HG02588 (cell line): ENCODE data around the gene MYPOP.
"Not testable (repeated sequence)": the region's sequence is repeated elsewhere in the genome, so short reads cannot be mapped to it uniquely, and the experiment has no call there.

ENCODE experiments used
- ATAC-seq: cut with Tn5 transposase; IDR thresholded peaks from one replicate; pipeline ENCODE4 v1.9.1; 2021; ENCODE audit warnings: mild to moderate bottlenecking, moderate library complexity; ENCODE audit not compliant: unreplicated experiment

The MYPOP gene

DNA sequence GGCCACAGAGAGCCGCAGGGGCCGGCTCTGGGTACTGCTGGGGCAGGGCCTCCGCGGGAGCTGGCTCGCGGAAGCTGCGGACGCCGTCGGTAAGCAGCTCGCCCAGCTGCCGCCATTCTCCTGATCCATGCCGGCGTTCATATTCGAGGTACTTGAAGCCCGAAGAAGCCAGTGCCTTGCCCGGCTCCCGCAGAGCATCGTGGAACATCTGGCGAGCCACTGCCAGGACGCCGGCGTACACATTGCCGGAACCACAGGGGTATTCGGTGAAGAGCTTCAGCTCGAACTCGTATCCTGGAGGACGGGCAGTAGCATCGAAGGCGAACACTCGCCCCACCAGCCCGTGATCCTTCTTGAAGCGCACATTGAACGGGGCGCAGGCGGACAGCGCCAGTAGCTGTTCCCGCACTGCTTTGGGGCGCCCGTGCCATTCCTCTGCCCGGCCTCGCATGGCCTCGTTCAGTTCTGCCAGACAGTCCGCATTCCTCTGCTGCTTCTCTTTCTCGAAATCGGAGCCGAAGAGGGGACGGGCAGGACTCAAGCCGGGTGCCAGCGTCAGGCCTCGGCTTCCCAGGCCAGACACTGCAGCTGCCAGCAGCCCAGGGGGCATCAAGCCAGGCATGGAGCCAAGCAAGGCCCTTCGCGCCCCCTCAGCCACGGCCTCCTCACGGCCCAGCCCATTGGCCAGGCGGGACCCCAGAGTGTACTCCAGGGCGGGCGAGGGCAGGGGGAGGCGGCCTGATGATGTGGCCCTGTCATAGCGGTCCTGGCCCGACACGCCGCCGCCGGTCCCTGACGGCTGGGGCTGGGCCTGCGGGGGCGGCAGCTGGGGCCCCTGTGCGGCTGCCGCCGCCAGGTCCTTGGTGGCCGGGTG is 17.5 kb downstream of the MYPOP start:
- peak; percentile 6 for ATAC-seq

DNA sequence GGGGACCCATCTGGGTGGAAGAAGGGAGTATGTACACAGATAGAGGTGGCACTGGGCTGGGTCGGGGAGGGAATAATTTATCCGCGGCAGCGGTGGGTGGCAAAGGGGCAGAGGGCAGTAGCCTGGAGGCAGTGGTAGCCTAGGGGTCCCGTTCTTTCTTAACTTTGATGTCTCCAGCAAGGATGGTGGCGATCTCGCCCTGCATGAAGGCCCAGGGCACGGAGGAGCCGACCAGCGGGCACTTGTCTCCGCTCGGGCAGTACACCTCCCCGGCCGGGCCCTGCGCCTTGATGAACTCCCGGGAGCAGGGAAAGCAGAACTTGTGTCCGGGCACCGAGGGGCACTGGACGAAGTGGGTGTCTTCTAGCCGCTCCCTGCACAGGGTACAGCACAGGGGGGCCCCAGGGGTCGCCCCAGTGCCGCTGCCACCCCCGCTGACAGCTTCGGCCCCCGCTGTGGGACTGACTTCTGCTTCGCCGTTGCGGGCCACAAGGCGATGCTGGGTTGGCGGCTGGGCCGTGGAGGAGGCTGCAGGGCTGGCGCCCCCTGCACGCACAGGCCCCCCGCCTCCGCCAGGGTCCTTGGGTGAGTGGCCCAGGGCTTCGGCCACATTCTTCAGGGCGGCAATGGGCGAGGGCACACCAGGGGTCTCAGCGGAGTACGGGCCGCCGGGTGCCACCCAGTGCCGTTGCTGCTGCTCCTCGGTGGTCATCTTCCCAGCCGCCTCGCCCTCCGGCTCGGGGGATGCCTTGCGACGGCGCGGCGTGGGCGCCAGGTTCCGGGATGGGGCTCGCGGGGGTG is 18.3 kb downstream of the MYPOP start:
- ATAC-seq = no peak

DNA sequence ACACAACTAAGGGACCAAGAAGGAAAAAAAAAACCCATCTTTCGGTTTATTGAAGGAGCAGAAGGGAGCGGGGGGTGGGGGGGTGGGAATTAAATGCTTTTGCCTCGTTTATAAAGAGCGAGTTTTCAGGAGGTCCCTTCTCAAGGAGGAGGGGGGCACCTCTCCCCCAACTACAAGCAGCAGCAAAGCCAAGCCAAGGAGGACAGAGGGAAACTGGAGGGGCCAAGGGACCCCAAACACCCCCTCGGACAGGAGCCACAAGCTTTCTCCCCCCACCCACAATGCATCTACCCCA is 18.9 kb downstream of the MYPOP start:
- no peak for ATAC-seq

DNA sequence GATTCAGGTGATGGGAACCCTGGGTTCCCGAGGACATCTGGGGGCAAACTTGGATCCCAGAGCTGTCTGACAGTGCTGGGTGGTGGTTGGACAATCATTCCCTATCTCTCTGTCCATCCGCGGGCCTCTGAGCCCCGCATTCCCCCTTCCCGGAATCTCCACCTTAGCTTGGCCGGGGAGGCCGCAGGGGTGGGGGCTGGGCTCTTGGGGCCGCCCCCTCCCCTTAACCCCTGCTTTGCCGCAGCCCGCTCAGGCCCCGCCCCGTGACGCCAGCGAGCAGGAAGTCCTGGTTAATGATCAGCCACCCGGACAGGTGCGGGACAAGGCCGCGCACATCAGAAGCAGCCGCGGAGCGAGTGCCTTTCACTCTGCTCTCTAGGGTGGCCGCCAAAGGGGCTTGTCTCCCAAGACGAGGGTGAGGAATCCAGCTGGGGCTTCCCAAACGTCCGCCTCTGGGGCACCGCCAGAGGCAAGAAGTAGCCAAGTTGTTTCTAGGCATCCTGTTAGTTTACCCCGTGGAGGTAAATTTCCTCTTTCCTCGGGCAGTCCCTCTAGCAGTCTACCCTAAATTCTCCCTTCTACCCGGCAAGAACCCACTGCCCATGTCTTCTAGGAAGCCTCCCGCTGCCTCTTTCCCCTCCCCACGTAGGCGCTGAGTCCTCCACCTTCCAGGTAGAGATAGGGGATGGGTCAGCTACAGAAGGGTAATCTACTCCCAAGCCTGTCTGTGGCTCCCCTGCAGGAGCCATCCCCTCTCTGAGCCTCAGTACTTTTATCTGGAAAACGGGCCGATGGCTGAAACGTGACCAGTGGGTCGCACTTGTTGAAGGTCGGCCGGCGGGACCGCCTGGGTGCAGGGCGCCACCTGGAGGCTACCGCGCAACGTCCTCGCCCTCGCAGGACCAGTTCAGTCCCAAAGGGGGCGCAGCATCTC is 19.5 kb downstream of the MYPOP start:
- ATAC-seq = no peak

DNA sequence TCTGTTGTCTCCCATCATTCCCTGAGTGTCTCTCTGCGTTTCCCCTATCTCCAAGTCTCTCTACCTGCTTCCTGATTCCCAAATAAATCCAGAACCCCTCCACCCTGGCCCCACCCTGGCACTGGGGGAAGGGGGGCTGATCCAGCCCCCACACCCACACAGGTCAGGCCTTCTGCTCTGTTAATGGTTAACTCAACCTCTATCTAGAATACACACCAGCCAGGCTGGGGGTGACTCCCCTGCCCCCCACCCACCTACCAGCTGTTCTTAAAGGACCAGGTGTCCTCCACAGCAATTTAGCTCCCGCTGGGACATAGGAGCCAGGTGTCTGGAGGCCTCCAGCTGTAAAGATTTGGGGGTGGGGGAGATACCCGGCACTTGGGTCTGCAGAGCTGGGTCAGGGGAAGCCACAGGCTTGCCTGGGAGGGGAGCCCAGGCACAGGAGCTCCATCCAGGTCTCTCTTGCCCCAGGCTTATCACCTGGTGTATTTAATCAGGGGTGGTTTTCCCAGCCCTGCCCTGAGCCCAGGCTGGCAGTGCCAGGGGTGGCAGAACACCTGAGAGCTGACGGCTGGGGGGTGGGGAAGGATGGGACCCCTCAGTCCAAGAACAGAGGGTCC is 20.4 kb downstream of the MYPOP start:
- no peak for ATAC-seq

DNA sequence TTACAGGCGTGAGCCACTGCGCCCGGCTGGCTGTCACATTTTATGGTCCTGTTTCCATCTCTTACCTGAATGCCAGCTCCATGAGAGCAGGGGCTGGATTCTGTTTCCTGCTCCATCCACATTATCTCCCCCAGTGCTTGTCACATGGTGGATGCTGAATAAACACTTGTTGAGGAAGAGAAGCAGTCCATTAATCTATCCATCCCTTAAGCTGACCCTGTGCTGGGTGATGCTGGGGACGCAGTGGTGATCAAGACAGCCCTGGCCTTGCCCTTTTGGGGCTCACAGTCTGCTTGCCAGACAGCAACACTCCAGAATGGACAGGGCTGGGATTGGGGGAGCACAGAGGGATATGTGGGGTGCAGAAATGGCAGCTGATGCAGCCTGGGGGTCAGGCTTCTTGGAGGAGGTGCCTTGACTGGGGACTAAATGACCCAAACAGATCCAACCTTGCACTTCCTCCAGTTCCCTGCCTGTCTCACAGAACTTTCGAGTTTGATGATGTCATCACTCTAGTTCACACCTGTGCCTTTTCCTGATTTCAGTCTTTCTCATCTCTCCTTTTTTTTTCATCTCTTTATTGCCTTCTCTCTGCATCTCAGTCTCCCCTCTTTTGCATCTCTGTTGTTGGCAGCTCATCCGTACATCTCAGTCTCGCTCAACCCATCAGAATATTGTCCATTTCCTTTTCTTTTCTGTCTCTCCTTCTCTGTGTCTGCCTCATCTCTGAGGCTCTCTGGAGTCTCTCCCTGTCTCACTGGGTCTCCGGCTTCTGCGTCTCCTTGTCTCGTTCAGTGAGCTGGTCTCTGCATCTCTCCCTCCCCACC is 21.1 kb downstream of the MYPOP start:
- ATAC-seq = no peak

DNA sequence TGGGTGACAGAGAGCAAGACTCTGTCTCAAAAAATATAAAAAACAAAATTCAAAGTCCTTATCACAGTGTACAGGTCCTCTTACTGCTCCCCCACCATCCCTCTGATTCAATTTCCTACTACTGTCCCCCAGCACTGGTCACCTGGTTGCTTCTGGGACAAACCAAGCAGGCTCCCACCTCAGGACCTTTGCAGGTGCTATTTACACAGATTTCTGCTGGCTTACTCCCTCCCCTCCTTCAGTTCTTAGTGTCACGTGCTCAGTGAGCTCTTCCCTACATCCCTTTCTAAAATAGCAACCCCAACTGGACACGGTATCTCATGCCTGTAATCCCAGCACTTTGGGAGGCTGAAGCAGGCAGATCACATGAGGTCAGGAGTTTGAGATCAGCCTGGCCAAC is 22.4 kb downstream of the MYPOP start:
- ATAC-seq = no peak

DNA sequence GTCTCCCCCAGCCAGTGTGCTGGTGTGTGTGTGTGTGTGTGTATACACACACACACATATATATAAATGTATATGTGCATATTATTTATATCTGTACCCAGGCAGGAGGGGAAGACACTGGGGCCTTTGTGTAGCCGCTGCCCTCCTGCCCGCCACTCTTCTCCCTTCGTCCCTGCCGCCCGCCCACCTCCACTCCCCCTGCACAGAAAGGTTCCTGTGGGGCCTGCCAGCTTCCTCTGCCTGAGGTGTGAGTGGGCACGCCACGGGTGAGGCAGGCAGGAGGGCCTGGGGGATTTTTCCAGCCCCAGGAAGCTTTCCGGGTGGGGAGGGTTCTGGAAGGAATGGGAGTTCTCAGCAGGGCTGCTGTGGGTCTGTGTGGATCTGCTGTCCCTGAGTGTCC is 23.4 kb downstream of the MYPOP start:
- ATAC-seq = no peak

DNA sequence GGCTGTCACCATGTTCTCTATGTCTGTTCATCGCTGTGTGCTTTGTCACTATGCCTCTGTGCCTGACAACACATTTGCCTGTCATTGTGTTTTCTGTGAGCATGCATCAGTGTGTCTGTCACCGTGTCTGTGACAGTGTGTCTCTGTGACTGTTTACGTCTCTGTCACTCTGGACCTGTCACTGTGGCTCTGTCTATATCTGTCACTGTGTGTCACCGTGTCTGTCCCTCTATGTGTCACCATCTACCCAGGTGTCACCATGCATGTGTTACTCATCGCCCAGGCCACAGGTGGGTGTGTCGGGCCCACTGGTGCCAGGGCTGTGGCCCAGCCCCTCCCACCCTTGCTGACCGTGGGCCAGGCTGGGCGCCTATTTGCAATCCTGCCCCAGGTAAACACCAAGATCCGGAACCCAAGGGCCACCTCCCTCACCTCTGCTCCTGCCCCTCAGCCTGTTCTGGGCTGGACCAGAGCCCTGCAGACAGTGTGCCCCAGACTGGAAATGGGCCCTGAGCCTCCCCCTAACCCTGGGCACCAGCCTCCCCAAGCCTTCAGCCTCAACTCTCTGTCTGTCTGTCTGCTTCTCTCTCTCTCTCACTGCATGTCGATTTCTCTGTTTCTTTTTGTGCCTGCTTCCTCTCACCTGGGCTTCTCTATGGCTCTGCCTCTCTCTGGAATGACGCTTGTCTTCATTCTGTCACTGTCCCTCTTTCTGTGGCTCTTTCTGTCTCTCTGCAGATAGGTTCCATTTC is 24.2 kb downstream of the MYPOP start:
- no peak for ATAC-seq

DNA sequence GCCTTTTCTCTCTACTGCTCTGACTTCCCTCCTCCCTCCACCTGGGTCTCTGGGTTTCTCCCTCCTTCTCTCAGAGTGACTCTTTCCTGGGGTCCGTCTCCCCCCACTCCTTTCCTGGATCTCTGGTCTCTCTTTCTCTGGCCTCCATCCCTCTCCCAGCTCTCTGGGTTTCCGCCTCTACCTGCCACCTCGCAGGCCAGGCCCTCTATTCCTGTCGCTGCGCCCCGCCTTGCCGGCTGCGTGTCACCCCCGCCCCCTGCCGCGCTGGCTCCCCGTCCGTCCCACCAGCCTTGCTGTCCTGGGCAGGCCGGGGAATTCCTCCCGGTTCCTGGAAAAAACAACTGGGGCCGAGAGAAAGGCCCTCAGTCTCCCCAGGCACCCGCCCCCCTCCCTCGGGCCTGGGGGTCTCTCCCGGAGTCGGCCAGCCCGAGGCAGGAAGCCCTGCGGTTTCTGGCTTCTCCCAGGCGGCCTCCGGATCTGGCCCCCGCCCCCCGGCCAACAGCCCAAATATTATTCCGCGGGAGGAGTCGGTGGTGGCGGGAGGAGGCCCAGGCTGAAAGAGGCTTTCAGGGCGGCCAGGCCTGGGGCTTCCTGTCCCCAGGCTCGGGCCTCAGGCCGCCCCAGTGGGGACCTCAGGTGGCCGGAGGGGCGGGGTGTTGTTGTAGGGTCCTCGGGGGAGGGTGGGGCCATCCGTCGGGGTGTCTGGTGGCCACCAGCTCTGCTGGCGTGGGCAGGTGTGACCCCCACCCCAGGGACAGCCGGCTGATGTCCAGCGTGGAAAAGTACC is 25.8 kb downstream of the MYPOP start:
- no peak for ATAC-seq

DNA sequence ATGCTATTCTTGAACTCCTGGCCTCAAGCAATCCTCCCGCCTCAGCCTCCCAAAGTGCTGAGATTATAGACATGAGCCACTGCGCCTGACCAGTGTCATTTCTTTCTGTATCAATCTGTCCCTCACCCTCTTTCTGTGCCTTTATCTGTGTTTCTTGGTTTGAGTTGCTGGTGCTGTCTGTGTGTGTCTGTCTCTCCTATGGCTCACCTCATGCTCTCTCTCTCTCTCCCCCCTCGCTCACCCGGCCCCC is 26.3 kb downstream of the MYPOP start:
- no peak for ATAC-seq

DNA sequence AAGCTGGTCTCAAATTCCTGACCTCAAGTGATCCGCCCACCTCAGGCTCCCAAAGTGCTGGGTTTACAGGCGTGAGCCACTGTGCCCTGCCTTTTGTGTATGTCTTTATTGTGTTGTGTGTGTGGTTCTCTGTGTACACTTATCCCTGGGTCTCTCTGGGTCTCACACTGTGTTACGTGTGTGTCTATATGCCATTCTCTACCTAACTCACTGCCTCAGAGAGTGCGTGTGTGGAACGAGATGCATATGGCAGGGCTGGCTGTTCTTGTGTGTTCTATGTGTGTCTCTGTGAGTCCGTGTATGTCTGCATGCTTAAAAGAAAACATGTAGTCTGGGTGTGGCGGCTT is 27.8 kb downstream of the MYPOP start:
- no peak for ATAC-seq

DNA sequence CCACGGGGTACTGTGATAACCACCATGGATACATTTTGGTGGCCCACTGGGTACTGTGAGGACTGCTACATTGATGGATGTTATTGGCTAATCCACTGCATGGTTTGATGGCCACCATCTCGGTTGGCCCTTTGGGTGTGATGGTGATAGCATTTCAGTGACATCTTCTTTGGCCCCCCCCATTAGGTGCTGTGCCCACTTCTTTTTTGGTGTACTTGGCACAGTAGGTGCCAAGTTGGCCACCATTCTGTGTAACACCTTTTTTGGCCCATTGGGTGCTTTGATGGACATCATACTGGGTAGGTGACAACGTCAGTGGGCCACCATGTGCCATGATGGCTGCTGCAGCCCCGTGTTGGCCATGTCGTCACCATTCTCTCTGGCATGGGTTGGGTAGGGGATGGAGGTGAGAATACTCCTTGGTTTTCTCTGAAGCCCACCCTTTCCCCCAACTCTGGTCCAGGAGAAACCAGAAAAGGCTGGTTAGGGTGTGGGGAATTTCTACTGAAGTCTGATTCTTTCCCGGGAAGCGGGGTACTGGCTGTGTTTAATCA is 29.1 kb downstream of the MYPOP start:
- ATAC-seq = no peak

DNA sequence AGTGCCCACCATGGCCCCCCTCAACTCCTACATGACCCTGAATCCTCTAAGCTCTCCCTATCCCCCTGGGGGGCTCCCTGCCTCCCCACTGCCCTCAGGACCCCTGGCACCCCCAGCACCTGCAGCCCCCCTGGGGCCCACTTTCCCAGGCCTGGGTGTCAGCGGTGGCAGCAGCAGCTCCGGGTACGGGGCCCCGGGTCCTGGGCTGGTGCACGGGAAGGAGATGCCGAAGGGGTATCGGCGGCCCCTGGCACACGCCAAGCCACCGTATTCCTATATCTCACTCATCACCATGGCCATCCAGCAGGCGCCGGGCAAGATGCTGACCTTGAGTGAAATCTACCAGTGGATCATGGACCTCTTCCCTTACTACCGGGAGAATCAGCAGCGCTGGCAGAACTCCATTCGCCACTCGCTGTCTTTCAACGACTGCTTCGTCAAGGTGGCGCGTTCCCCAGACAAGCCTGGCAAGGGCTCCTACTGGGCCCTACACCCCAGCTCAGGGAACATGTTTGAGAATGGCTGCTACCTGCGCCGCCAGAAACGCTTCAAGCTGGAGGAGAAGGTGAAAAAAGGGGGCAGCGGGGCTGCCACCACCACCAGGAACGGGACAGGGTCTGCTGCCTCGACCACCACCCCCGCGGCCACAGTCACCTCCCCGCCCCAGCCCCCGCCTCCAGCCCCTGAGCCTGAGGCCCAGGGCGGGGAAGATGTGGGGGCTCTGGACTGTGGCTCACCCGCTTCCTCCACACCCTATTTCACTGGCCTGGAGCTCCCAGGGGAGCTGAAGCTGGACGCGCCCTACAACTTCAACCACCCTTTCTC is 30.1 kb downstream of the MYPOP start:
- no peak for ATAC-seq

DNA sequence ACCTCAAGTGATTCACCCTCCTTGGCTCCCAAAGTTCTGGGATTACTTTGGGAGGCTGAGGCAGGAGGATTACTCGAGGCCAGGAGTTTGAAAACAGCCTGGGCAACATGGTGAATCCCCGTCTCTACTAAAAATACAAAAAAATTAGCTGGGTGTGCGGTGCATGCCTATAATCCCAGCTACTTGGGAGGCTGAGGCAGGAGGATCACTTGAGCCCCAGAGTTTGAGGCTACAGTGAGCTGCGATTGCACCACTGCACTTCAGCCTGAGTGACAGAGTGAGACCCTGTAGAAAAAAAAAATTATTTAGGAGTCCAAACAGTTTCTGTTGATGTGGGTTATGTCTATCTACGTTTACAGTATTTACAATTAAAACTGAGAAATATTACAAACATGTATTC is 31.6 kb downstream of the MYPOP start:
- ATAC-seq = no peak

DNA sequence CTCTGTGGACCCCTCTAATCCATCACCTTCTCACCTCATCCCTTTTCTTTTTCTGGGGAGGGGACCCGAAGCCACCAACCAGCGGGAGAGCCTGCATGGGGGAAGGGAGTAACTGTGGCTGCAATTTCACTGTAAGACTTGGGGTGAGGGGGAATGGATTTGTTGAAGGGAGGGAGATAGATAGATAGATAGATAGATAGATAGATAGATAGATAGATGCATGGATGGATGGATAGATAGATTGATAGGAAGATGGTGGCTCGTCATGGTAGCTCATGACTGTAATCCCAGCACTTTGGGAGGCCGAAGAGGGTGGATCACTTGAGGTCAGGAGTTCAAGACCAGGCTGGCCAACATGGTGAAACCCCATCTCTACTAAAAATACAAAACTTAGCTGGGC is 35.2 kb downstream of the MYPOP start:
- not testable (repeated sequence) for ATAC-seq

DNA sequence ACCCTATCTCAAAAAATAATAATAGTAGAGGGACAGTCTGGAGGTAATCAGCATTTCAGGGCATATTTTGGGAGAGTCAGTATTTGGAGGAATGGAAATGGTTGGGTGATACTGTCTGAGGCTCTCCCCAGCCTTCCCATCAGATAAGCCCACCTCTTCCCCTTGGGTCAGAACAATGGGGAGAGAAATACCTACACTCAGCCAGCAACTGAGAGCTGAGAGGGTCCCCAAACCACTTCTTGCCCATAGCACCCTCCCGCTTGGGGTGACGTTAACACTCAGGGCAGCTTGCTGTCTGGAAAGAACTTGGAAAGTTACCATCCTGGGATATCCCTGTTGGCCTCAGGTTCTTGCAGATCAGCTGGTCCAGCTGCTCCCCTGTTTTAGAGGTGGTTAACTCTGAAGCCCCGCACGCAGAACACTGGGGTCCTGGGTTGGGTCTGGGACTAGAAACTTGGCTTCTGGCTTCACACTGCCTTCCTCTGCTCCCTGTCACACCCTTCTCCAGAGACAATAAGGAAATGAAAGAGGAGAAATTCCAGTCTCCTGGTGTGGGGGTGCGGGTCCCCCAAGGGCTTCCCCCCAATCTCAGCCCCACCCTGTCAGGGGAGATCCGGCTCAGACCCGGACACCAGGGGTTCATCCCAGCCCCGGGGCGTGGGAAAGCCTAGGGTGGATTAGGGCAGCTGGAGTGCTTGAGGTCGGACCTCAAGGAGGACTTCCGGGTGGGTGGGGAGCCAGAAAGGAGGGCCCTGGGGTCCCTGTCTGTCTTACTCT is 35.8 kb downstream of the MYPOP start:
- ATAC-seq = no peak
